Stimulated activated CD8-positive, alpha-beta memory T cell treated with anti-CD3 and anti-CD28 coated beads, Interleukin-15, amount 100 ng/mL, for 48 hours (primary cell): Measurements from ENCODE around the gene ZNF746.

ENCODE experiments used
- DNase-seq, 2 donors: peaks; one replicate each; pipeline ENCODE4 v3.0.0-alpha.2; 2020; ENCODE audit warnings: low read depth in 2 of 2

ZNF746 gene

GRCh38 chr7:149427893-149428292, 69.7 kb downstream of the ZNF746 start:
- no peak for DNase-seq

GRCh38 chr7:149427096-149427680, 70.4 kb downstream of the ZNF746 start:
- no peak for DNase-seq

GRCh38 chr7:149423449-149424110, 74.0 kb downstream of the ZNF746 start:
- DNase-seq, result no peak

- DNase-seq, result no peak
These were observed 74.7 kb downstream of the ZNF746 start for GRCh38 chr7:149422914-149423301.
